Central memory CD4-positive, alpha-beta T cell (primary cell): ENCODE results near the gene SHB.
"Not testable (repeated sequence)": the region's sequence is repeated elsewhere in the genome, so short reads cannot be mapped to it uniquely, and the experiment has no call there.

ENCODE experiments used
- DNase-seq: peaks from one replicate; pipeline ENCODE4 v3.0.0; 2022

SHB gene

GRCh38 chr9:38062106-38062497 is 6.9 kb downstream of the SHB start:
- no peak for DNase-seq

- no peak for DNase-seq
These were observed 7.6 kb downstream of the SHB start for GRCh38 chr9:38061326-38061977.

GRCh38 chr9:38060681-38061080 is 8.3 kb downstream of the SHB start:
- no peak for DNase-seq

- no peak for DNase-seq
These were observed 9.6 kb downstream of the SHB start for GRCh38 chr9:38059233-38059936.

GRCh38 chr9:38058452-38059232 is 10.4 kb downstream of the SHB start:
- no peak for DNase-seq

- DNase-seq: no peak
These were observed 11.4 kb downstream of the SHB start for GRCh38 chr9:38057416-38058195.

GRCh38 chr9:38054653-38055052 is 14.4 kb downstream of the SHB start:
- DNase-seq: no peak

- DNase-seq: no peak
These were observed 15.1 kb downstream of the SHB start for GRCh38 chr9:38053697-38054461.

GRCh38 chr9:38051780-38052546 is 17.1 kb downstream of the SHB start:
- no peak for DNase-seq

GRCh38 chr9:38048316-38048969 is 20.6 kb downstream of the SHB start:
- no peak for DNase-seq

GRCh38 chr9:38047301-38048251 is 21.5 kb downstream of the SHB start:
- DNase-seq: no peak

GRCh38 chr9:38046661-38047300 is 22.2 kb downstream of the SHB start:
- no peak for DNase-seq

GRCh38 chr9:38045939-38046338 is 23.1 kb downstream of the SHB start:
- DNase-seq: not testable (repeated sequence)

GRCh38 chr9:38044706-38045105 is 24.3 kb downstream of the SHB start:
- DNase-seq: no peak

GRCh38 chr9:38043931-38044623 is 24.9 kb downstream of the SHB start:
- DNase-seq: no peak

- DNase-seq: no peak
These were observed 26.2 kb downstream of the SHB start for GRCh38 chr9:38042626-38043357.

- no peak for DNase-seq
These were observed 27.3 kb downstream of the SHB start for GRCh38 chr9:38041564-38042243.
